HG03066 (cell line): ENCODE data around the gene MEPCE.
A peak's percentile ranks its signal among the peaks of the same experiment; 100 is the strongest.
"Not testable (repeated sequence)": the region's sequence is repeated elsewhere in the genome, so short reads cannot be mapped to it uniquely, and the experiment has no call there.

Experiments
- ATAC-seq: cut with Tn5 transposase; IDR thresholded peaks from one replicate; pipeline ENCODE4 v1.9.1; 2021; ENCODE audit warnings: low read depth; ENCODE audit not compliant: unreplicated experiment

The MEPCE gene, protein sequence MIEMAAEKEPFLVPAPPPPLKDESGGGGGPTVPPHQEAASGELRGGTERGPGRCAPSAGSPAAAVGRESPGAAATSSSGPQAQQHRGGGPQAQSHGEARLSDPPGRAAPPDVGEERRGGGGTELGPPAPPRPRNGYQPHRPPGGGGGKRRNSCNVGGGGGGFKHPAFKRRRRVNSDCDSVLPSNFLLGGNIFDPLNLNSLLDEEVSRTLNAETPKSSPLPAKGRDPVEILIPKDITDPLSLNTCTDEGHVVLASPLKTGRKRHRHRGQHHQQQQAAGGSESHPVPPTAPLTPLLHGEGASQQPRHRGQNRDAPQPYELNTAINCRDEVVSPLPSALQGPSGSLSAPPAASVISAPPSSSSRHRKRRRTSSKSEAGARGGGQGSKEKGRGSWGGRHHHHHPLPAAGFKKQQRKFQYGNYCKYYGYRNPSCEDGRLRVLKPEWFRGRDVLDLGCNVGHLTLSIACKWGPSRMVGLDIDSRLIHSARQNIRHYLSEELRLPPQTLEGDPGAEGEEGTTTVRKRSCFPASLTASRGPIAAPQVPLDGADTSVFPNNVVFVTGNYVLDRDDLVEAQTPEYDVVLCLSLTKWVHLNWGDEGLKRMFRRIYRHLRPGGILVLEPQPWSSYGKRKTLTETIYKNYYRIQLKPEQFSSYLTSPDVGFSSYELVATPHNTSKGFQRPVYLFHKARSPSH

DNA sequence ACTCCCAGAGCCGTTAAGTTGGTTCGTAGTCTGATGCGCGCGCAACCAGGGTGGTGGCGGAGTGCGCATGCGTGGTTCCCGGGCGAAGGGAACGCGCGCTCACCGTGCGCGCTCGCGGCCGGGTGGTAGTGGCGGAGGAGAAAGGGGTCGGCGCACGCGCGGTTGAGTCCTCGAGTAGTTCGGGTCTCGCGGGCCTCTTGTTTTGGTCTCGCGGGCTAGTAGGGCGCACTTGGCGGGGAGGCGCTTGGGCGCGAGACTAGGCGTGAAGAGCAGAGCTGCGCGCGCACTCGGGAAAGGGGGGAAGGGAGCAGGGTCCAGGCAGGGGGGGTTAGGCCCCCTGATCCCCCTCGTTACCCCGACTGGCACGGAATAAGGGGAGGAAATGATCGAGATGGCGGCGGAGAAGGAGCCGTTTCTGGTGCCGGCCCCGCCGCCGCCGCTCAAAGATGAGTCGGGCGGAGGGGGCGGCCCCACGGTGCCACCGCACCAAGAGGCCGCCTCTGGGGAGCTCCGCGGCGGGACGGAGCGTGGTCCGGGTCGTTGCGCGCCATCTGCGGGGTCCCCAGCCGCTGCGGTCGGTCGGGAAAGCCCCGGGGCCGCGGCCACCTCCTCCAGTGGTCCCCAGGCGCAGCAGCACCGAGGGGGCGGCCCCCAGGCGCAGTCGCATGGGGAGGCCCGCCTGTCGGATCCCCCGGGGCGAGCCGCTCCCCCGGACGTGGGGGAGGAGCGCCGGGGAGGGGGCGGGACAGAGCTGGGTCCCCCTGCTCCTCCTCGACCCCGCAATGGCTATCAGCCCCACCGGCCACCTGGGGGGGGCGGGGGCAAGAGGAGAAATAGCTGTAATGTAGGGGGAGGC, at the start of gene MEPCE:
TSS of gene MEPCE (plus strand) at position 195 of the 856 bp plus-strand sequence. CDS start at position 383, 188 bp downstream.
- ATAC-seq, result peak; percentile 32

DNA sequence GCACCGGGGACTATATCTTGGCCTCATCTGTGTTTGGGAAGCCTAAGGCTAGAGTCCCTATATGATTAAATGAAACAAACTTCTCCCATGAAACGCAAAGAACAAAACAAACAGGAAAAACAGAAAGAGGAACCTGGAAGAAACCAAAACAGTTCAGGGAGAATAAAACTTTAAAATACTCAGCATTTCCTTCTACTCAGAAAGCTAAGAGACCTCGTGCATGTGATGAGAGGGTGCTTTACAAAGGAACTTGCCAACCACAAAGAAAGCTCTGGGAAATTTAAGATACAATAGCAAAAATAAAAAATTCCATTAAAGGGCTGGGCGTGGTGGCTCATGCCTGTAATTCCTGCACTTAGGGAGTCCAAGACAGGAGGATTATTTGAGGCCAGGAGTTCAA, 49.4 kb upstream of the MEPCE start:
- no peak for ATAC-seq

DNA sequence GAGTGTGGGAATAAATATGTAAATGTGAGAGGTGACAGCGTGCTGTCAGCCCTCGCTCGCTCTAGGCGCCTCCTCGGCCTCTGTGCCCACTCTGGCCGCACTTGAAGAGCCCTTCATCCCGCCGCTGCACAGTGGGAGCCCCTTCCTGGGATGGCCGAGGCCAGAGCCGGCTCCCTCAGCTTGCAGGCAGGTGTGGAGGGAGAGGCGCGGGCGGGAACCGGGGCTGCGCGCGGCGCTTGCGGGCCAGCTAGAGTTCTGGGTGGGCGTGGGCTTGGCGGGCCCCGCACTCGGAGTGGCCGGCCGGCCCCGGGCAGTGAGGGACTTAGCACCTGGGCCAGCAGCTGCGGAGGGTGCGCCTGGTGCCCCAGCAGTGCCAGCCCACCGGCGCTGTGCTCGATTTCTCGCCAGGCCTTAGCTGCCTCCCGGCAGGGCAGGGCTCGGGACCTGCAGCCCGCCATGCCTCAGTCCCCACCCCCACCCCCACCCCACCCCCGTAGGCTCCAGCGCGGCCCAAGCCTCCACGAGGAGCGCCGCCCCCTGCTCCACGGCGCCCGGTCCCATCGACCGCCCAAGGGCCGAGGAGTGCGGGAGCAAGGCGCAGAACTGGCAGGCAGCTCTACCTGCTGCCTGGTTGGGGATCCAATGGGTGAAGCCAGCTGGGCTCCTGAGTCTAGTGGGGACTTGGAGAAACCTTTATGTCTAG, 47.9 kb upstream of the MEPCE start:
- ATAC-seq, result not testable (repeated sequence)

DNA sequence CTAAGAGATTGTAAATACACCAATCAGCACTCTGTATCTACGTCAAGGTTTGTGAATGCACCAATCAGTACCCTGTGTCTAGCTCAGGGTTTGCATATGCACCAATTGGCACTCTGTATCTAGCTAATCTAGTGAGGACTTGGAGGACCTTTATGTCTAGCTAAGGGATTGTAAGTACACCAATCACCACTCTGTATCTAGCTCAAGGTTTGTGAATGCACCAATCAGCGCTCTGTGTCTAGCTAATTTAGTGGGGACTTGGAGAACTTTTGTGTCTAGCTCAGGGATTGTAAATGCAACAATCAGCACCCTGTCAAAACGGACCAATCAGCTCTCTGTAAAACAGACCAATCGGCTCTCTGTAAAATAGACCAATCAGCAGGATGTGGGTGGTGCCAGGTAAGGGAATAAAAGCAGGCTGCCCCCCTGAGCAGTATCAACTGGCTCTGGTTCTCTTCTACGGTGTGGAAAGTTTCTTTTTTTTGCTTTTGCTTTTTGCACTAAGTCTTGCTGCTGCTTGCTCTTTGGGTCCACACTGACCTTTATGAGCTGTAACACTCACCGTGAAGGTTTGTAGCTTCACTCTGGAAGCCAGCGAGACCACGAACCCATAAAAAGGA, 47.3 kb upstream of the MEPCE start:
- not testable (repeated sequence) for ATAC-seq

DNA sequence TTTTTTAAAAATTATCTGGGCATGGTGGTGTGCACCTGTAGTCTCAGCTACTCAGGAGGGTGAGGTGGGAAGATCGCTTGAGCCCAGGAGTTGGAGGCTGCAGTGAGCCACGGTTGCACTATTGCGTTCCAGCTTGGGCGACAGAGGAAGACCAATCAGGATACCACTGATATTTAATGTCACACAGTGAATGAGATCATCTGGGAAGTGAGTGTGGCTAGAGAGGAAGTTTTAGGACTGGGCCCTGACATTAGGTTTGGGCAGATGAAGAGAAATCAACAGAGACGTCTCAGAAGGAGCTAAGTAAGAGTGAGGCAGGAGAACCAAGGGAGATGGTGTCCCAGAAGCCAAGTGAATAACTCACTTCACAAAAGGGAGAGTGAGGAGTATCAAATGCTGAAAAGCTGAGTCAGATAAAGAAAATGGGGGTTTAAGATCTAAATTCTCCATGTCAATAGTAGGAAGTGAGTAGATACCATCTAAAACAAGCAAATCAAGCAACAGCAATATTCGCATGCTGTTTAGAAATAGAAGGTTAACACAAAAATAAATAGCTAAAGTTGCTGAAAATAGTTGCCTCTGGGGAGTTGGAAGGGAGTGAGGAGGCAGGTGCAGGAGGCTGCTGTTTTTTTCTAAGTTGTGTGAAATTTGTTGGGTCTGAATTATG, 44.9 kb upstream of the MEPCE start:
- no peak for ATAC-seq

DNA sequence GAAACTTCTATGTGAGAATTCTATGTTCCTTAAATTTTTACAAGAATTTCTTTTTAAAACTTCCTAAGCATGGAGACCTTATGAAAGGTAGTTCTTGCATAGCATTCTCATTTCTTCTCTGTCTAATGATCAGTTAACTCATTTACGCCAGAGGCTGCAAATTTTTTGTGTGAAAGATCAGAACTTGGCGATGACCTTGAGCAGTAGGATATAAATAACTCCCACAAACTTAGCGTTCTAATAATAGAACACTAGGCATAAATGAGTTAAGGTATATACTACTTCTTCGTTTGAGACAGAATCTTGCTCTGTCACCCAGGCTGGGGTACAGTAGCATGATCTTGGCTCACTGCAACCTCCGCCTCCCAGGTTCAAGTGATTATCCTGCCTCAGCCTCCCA, 42.7 kb upstream of the MEPCE start:
- no peak for ATAC-seq

DNA sequence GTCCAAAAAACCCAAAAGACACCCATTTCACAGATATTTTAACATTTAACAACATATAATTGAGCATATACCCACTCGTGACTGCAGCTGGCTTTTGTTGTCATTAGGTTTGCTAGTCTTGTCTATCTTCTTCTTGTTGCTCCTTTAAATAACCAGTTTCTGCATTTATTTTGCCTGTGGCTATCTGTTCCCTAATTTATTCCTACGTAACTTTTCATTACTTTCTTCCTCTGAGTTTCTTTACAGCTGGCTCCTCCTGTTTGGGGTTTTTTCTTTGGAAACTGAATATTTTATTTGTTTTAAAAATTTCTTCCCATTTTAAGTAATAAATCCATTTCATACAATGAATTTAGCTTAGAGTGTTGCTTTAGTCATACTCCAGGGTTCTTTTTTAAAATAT, 41.9 kb upstream of the MEPCE start:
- ATAC-seq, result no peak

DNA sequence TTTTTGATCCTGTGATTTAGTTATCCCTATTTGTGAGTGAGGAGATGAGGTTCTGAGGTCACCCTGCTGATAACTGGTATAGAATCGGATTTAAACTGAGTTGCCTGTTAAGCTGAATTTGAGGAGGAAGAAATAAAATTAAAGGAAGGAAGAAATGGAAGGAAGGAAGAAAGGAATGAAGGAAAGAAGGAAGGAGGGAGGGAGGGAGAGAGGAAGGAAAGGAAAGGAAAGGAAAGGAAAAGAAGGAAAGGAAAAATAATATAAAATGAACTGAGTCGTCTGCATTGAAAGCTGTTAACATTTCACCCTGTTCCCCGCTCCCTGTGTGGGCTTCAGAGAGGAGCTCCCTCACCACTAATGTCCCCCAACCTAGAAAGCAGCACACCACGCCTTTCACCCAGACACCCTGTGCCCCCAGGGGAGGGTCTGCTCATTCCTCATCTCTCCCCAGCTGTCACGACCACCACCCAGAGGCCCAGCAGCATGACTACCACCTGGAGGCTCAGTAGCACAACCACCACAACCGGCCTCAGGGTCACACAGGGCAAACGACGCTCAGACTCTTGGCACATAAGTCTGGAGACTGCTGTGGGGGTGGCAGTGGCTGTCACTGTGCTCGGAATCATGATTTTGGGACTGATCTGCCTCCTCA, 40.1 kb upstream of the MEPCE start:
- ATAC-seq, result no peak

DNA sequence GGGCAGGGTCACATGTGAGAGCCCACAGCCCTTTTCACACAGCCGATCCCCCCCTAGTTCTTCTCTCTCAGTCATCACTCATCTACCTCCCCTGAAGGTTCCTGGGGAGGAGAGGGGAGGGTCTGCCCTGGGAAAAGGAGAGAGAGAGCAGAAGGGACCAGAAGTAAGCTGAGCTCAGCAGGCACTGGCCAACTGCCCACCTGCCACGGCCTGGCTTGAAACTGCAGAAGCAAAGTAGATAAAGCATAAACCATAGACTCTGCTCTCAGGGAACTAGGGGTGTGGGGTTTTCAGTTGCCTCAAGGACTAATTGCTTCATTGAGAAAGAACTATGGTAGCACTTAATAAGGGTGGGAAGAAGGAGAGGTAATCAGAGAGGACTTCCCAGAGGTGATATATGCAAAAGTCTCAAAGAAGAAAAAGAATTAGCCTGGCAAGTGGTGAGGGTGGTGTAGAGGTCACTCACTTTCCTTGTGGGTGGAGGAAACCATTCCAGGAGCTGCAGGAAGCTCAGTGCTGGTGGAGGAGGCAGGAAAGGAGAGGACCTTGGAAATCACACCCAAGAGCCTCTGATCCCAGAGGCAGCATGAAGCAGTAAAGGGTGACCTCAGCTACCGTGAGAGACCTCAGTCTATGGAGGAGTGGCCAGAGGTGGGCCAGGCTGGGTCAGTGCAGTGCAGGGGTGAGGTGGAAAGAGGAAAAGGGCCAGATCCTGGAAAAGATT, 39.2 kb upstream of the MEPCE start:
- no peak for ATAC-seq

DNA sequence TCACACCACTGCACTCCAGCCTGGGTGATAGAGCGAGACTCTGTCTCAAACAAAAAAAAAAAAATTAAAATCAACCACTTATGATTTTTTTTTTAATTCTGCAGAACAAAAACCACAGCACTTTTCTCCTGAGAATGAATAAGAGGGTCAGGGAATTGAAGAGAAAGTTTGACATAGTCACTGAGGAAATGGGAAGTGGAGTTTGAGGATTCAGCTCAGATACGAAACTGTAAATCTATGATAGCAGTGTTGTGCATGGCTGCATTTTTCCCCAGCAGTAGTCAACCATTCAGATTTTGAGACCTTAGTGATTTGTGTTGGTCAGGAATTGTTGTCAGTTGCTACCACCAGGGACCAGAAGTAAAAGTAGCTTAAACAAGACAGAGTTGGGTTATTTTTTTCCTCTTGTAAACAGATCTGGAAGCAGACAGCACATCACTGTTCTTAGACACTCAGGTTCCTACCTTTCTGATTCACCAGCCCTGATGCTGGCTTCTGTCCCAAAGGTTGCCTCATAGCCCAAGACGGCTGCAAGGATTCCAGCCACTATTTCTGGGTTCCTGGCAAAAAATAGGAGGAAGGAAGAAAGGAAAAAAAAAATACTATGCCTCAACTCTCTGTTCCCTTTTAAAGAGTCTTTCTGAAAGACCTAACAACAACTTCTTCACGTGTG, 36.3 kb upstream of the MEPCE start:
- ATAC-seq, result no peak

DNA sequence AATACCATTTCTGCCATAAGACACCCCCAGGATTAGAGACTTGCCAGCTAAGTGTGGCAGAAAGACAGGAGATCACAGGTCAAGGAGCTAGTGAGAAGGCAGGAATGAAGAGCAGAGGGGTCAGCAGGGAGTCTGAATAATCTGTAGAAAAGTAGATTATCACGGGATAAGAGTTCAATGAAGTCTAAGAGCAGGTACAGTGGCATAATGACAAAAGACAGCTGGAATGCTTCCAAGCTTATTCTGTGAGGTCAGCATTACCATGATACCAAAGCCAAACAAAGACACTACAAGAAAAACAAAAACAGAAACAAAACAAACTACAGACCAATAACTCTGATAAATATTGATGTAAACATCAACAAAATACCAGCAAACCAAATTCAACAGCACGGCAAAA, 35.6 kb upstream of the MEPCE start:
- no peak for ATAC-seq

DNA sequence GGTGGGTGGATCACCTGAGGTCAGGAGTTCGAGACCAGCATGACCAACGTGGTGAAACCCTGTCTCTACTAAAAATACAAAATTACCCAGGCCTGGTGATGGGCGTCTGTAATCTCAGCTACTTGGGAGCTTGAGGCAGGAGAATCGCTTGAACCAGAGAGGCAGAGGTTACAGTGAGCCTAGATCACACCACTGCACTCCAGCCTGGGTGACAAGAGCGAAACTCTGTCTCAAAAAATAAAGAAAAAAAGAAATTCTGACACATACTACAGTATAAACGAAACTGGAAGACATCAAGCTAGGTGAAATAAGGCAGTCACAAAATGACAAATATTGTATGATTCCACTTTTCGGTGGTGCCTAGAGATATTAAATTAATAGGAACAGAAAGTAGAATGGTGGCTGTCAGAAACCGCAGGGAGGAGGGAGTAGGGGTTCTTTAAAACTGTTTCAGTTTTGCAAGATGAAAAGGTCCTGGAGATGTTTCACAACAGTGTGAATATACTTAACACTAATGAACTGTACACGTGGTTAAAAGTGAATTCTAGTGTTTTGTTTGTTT, 33.1 kb upstream of the MEPCE start:
- peak; percentile 89 for ATAC-seq

DNA sequence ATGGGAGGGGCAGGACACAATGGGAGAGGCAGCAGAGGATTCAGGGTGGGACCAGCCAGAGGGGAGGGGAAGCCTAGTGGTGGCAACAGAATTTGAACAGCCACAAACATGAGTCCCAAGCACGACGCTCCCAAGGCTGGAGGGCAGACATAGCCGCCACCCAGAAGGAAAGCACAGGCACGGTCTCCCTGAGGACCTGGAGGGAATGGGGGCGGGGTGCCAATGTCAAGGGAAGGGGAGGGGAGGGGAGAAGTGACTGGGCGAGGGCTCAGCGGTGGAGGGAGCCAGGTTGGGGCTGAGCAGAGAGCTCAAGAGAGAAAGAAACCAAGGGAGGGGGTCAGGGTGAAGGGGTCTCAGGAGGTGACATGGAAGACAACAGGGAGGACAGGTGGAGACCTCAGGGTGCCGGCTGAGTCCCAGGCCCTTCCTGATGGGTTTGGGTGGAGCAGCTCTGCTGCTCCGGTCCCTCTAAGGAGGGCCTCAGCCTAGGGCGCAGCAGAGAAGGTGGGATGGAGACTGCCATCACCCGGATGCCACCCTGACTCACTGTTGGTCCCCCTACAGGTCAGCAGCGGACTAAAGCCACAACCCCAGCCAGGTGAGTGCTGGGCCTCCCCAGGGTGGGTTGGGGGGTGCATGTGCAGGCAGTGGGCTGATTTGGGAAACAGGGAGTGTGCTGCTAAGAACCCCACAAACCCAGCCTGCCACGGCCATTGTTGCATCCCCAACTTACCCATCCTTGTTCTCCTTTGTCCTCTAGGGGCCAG, 32.1 kb upstream of the MEPCE start:
- no peak for ATAC-seq

DNA sequence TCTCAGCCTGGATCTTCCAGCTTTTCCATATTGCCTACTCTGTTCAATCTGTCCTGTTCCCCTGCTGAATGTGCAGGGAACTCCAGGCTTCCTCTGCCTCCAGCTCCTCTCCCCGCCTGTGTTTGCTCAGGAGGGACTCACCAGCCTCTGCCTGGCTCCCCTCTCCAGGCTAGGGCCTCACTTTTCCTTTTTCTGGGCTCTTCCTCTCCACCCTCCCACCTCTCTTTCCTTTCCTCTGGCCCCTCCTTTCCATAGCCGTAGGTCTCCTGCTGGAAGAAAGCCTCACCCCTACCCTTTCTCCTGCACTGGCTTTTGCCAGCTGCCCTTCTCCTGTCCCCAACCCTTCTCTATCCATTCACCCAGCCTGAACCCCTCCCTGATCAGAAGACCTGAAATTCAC, 31.4 kb upstream of the MEPCE start:
- no peak for ATAC-seq

DNA sequence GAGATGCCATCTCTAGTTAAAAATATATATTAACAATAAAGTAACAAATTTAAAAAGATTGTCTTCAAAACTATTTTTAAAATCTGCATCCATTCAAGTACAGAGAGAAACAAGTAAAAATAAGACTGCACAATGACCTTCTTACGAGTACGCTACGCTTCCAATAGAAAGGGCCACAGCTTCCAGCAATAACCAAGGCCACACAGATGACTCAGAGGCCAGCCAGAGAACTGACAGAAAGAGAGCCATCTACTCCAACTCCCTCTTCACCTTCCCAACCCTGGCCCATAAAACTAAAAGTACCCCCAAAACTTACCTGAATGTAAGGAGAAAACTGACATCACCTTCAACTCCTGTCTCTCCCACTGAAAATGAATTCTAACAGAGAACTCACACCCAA, 29.6 kb upstream of the MEPCE start:
- ATAC-seq, result no peak

DNA sequence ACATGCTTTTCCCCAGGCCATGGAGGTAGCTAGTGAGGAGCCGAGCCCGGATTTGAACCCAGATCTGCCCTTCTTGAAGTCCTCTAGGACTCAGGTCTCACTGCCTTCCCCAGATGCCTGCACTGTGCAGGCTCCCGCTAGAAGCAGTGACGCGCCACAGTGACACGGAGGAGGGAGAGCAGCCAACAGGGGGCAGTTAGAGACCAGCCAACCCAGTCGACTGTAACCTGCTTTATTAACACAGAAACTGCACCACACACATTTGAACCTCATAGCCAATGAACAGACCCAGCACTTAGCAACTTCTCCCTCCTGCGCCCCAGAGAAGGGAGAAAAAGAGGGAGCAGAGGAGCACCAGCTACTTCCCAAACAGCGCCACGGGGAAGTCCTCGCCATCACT, 29.0 kb upstream of the MEPCE start:
- ATAC-seq, result no peak

DNA sequence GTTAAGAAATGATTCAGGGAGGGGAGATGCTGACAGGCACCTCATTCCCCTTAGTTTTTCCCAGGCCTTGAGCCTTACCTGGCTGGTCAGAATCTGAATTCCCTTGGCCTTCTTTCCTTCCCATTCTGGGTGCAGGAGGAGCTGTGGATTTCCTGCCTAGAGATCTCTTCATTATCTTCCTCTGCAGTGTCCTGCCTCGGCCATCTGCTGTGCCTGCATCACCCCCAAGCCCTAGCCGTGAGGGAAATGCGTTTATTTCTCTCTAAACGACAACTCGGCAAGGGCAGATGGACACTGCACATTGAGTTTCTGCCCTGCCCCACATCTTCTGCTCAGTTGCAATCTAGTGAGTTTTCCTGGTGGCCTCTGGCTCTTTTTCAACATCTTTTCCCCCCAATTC, 27.8 kb upstream of the MEPCE start:
- ATAC-seq, result no peak
